HepG2 (cell line): Measurements from ENCODE around the gene THRB. TPM values are rescaled to one million over a fixed set of nuclear protein-coding genes. Genes with fewer than 3 reads are reported as not detected.

Experiments used
- ADNP ChIP-seq: sonication (generic); formaldehyde crosslinking; IDR thresholded peaks from 2 replicates; pipeline ENCODE4 v1.4.0; 2020; ENCODE audit warnings: missing genetic modification reagents
- ATF4 ChIP-seq, 2 experiments: fragments of 450-650 bp in 1 of 2; sonication (generic) in 1 of 2; formaldehyde crosslinking; IDR thresholded peaks; 2 replicates each; pipeline versions ENCODE4 v1.5.0 to v1.8.0; 2020 to 2022; ENCODE audit warnings: mild to moderate bottlenecking in 1 of 2, missing genetic modification reagents in 1 of 2
- HES4 ChIP-seq: sonication (generic); formaldehyde crosslinking; IDR thresholded peaks from 2 replicates; pipeline ENCODE4 v1.9.0; 2021; ENCODE audit warnings: mild to moderate bottlenecking, missing genetic modification reagents, borderline replicate concordance
- MEF2D ChIP-seq: sonication (generic); formaldehyde crosslinking; IDR thresholded peaks from 2 replicates; pipeline ENCODE4 v1.5.1; 2020; ENCODE audit warnings: mild to moderate bottlenecking, missing genetic modification reagents
- PLRG1 ChIP-seq: fragments of 450-650 bp; conservative IDR thresholded peaks from 2 replicates; pipeline ENCODE4 v1.6.1; 2016
- SATB2 ChIP-seq: sonication (generic); formaldehyde crosslinking; IDR thresholded peaks from 2 replicates; pipeline ENCODE4 v1.5.0; 2020; ENCODE audit warnings: missing genetic modification reagents
- SP1 ChIP-seq, 2 experiments: fragments of 450-650 bp in 1 of 2; sonication (generic) in 1 of 2; formaldehyde crosslinking in 1 of 2; IDR thresholded peaks; 2 replicates each; pipeline versions ENCODE4 v1.4.0 to v1.6.1; 2016 to 2020; ENCODE audit warnings: missing genetic modification reagents in 1 of 2
- SYNCRIP ChIP-seq: fragments of 200-400 bp; formaldehyde crosslinking; IDR thresholded peaks from 2 replicates; pipeline ENCODE4 v1.6.1; 2018; ENCODE audit warnings: mild to moderate bottlenecking, low read depth, low read length; ENCODE audit not compliant: insufficient read depth
- ZFP36 ChIP-seq: fragments of 150-350 bp; IDR thresholded peaks from 2 replicates; pipeline ENCODE4 v1.6.1; 2018; ENCODE audit warnings: borderline replicate concordance, low read length, low read depth; ENCODE audit not compliant: partially characterized antibody
- ZKSCAN8 ChIP-seq: IDR thresholded peaks from 2 replicates; pipeline ENCODE4 v1.6.1; 2016; ENCODE audit warnings: borderline replicate concordance, missing genetic modification reagents, missing compliant biosample characterization
- ZNF253 ChIP-seq: sonication (generic); formaldehyde crosslinking; IDR thresholded peaks from 2 replicates; pipeline ENCODE4 v1.8.0; 2022; ENCODE audit warnings: mild to moderate bottlenecking, missing genetic modification reagents, borderline replicate concordance
- ZNF256 ChIP-seq: sonication (generic); formaldehyde crosslinking; conservative IDR thresholded peaks from 2 replicates; pipeline ENCODE4 v1.4.0; 2020; ENCODE audit warnings: missing genetic modification reagents
- ZNF263 ChIP-seq: sonication (generic); formaldehyde crosslinking; IDR thresholded peaks from 2 replicates; pipeline ENCODE4 v1.4.0; 2020; ENCODE audit warnings: missing genetic modification reagents
- ZNF30 ChIP-seq: sonication (generic); formaldehyde crosslinking; IDR thresholded peaks from 2 replicates; pipeline ENCODE4 v1.5.0; 2020; ENCODE audit warnings: mild to moderate bottlenecking, missing genetic modification reagents
- ZNF430 ChIP-seq: sonication (generic); formaldehyde crosslinking; IDR thresholded peaks from 2 replicates; pipeline ENCODE4 v1.9.0; 2021; ENCODE audit warnings: mild to moderate bottlenecking, missing genetic modification reagents
- ZNF496 ChIP-seq: sonication (generic); formaldehyde crosslinking; IDR thresholded peaks from 2 replicates; pipeline ENCODE4 v1.8.1; 2023; ENCODE audit warnings: mild to moderate bottlenecking, moderate library complexity, missing genetic modification reagents; ENCODE audit not compliant: insufficient replicate concordance
- ZNF577 ChIP-seq: sonication (generic); formaldehyde crosslinking; IDR thresholded peaks from 2 replicates; pipeline ENCODE4 v1.4.0; 2020; ENCODE audit warnings: mild to moderate bottlenecking, low read depth, missing genetic modification reagents, borderline replicate concordance
- ZNF724P ChIP-seq: sonication (generic); formaldehyde crosslinking; IDR thresholded peaks from 2 replicates; pipeline ENCODE4 v1.8.0; 2022; ENCODE audit warnings: missing genetic modification reagents, borderline replicate concordance
- ZNF747 ChIP-seq: sonication (generic); formaldehyde crosslinking; IDR thresholded peaks from 2 replicates; pipeline ENCODE4 v1.8.1; 2023; ENCODE audit warnings: missing genetic modification reagents, mild to moderate bottlenecking, borderline replicate concordance
- ZSCAN12 ChIP-seq: sonication (generic); formaldehyde crosslinking; IDR thresholded peaks from 2 replicates; pipeline ENCODE4 v1.9.0; 2021; ENCODE audit warnings: mild to moderate bottlenecking, missing genetic modification reagents
- polyA plus RNA-seq, 8 experiments: library from polyadenylated mRNA; depleted of rRNA in 3 of 8; stranded (reverse) in 7 of 8; unstranded in 1 of 8; fragments of >200 nt; fragmentation: Illumina TruSeq in 4 of 8; extraction: Trizol in 4 of 8; gene quantifications; 2 replicates each; pipeline versions ENCODE4 v1.2.1 to v1.2.3, GENCODE V29; 2011 to 2016; ENCODE audit warnings: low read depth in 4 of 8, missing spikeins in 1 of 8, mixed read lengths in 1 of 8; ENCODE audit not compliant: insufficient read depth in 1 of 8
- total RNA-seq, 5 experiments: library from RNA; depleted of rRNA; stranded (reverse); fragments of >200 nt; fragmentation: Illumina TruSeq; extraction: Trizol; gene quantifications; 2 replicates each; pipeline ENCODE4 v1.2.3, GENCODE V29; 2016; ENCODE audit warnings: low read depth in 1 of 5
- TF ChIP-seq, protein P1 (sequence below): sonication (generic); formaldehyde crosslinking; IDR thresholded peaks from 2 replicates; pipeline ENCODE4 v1.4.0; 2020; ENCODE audit warnings: missing genetic modification reagents
- TF ChIP-seq, protein P2 (sequence below): sonication (generic); formaldehyde crosslinking; IDR thresholded peaks from 2 replicates; pipeline ENCODE4 v1.4.0; 2020; ENCODE audit warnings: missing genetic modification reagents

The THRB gene
- total and polyA plus RNA-seq, 2 of the 13 experiments (the other 11 are each of a cell fraction or from before 2014, with no cell fraction given), result 4.7 to 22.7 TPM

DNA sequence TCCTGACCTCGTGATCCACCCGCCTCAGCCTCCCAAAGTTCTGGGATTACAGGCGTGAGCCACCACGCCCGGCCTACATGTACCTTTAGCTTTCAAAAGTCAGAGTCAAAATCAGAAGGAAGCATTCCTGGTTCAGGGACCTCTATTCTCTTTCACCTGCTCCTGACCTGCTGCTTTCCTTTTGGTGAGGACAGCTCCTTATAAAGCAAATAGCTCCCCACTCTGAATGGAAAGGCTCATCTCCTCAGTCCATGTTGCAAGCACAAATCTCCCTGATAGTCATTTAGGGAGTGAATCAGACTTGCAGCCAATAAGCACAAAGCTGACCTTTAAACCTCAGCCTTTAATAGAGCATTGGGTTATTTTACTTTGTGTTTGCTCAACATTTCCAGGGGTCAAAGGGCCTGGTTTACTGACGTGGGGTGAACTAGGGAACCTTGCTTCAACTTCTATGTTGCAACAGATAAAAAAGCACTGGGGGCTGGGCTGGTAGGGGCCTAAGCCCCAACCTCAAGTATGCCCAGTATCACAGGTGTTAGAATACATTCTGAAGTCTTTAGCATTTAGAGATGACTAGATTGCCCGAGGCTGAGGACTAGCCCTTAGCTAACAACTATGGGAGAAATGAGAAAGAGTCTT, 43.1 kb downstream of the THRB start (continued):
- 0 out of 2 replicates have a peak, but pooled peaks have one; percentile 80 for TF ChIP-seq ZNF430 (CRISPR knock-in tag)
- TF ChIP-seq ADNP (CRISPR knock-in tag), result no peak
- peak; percentile 80; the same call in 1 of the 2 replicates for TF ChIP-seq ZKSCAN8 (CRISPR knock-in tag)
- TF ChIP-seq SATB2 (CRISPR knock-in tag), result no peak
- no peak for TF ChIP-seq ZNF577 (CRISPR knock-in tag)
- TF ChIP-seq ZNF263 (CRISPR knock-in tag), result 0 out of 2 replicates have a peak, but pooled peaks have one; percentile 20
- TF ChIP-seq SP1 (IDR thresholded peaks at IDR 0.05), result no peak
- TF ChIP-seq SP1 (CRISPR knock-in tag; IDR thresholded peaks at IDR 0.05), result no peak
- peak; percentile 88 for TF ChIP-seq MEF2D (CRISPR knock-in tag)
- TF ChIP-seq ZNF747 (CRISPR knock-in tag), result peak; percentile 73; the same call in 1 of the 2 replicates
- TF ChIP-seq ZNF724P (CRISPR knock-in tag), result no peak
- no peak for TF ChIP-seq ZFP36
- TF ChIP-seq, protein P1, sequence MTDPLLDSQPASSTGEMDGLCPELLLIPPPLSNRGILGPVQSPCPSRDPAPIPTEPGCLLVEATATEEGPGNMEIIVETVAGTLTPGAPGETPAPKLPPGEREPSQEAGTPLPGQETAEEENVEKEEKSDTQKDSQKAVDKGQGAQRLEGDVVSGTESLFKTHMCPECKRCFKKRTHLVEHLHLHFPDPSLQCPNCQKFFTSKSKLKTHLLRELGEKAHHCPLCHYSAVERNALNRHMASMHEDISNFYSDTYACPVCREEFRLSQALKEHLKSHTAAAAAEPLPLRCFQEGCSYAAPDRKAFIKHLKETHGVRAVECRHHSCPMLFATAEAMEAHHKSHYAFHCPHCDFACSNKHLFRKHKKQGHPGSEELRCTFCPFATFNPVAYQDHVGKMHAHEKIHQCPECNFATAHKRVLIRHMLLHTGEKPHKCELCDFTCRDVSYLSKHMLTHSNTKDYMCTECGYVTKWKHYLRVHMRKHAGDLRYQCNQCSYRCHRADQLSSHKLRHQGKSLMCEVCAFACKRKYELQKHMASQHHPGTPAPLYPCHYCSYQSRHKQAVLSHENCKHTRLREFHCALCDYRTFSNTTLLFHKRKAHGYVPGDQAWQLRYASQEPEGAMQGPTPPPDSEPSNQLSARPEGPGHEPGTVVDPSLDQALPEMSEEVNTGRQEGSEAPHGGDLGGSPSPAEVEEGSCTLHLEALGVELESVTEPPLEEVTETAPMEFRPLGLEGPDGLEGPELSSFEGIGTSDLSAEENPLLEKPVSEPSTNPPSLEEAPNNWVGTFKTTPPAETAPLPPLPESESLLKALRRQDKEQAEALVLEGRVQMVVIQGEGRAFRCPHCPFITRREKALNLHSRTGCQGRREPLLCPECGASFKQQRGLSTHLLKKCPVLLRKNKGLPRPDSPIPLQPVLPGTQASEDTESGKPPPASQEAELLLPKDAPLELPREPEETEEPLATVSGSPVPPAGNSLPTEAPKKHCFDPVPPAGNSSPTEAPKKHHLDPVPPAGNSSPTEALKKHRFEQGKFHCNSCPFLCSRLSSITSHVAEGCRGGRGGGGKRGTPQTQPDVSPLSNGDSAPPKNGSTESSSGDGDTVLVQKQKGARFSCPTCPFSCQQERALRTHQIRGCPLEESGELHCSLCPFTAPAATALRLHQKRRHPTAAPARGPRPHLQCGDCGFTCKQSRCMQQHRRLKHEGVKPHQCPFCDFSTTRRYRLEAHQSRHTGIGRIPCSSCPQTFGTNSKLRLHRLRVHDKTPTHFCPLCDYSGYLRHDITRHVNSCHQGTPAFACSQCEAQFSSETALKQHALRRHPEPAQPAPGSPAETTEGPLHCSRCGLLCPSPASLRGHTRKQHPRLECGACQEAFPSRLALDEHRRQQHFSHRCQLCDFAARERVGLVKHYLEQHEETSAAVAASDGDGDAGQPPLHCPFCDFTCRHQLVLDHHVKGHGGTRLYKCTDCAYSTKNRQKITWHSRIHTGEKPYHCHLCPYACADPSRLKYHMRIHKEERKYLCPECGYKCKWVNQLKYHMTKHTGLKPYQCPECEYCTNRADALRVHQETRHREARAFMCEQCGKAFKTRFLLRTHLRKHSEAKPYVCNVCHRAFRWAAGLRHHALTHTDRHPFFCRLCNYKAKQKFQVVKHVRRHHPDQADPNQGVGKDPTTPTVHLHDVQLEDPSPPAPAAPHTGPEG (CRISPR knock-in tag), result peak; percentile 69
- TF ChIP-seq ZNF496 (CRISPR knock-in tag), result no peak
- TF ChIP-seq ZNF30 (CRISPR knock-in tag), result no peak
- no peak for TF ChIP-seq ZNF256 (CRISPR knock-in tag)
- TF ChIP-seq, protein P2, sequence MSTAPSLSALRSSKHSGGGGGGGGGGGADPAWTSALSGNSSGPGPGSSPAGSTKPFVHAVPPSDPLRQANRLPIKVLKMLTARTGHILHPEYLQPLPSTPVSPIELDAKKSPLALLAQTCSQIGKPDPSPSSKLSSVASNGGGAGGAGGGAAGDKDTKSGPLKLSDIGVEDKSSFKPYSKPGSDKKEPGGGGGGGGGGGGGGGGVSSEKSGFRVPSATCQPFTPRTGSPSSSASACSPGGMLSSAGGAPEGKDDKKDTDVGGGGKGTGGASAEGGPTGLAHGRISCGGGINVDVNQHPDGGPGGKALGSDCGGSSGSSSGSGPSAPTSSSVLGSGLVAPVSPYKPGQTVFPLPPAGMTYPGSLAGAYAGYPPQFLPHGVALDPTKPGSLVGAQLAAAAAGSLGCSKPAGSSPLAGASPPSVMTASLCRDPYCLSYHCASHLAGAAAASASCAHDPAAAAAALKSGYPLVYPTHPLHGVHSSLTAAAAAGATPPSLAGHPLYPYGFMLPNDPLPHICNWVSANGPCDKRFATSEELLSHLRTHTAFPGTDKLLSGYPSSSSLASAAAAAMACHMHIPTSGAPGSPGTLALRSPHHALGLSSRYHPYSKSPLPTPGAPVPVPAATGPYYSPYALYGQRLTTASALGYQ (CRISPR knock-in tag), result peak; percentile 97
- TF ChIP-seq ZSCAN12, result no peak
- TF ChIP-seq PLRG1, result no peak
- no peak for TF ChIP-seq HES4 (CRISPR knock-in tag)
- peak in 1 of 2 experiments; percentile 90; a peak in 2 of 4 replicates for TF ChIP-seq ATF4 (CRISPR knock-in tag; IDR thresholded peaks at IDR 0.05)
- no peak for TF ChIP-seq ZNF253
- TF ChIP-seq SYNCRIP, result no peak
